HPDE6-E6E7 (cell line): Measurements from ENCODE around the gene ZNF787.

Experiments used
- DNase-seq: peaks from one replicate; pipeline ENCODE4 v3.0.0; 2011; ENCODE audit warnings: missing footprints; ENCODE audit errors: extremely low spot score

The ZNF787 gene

DNA sequence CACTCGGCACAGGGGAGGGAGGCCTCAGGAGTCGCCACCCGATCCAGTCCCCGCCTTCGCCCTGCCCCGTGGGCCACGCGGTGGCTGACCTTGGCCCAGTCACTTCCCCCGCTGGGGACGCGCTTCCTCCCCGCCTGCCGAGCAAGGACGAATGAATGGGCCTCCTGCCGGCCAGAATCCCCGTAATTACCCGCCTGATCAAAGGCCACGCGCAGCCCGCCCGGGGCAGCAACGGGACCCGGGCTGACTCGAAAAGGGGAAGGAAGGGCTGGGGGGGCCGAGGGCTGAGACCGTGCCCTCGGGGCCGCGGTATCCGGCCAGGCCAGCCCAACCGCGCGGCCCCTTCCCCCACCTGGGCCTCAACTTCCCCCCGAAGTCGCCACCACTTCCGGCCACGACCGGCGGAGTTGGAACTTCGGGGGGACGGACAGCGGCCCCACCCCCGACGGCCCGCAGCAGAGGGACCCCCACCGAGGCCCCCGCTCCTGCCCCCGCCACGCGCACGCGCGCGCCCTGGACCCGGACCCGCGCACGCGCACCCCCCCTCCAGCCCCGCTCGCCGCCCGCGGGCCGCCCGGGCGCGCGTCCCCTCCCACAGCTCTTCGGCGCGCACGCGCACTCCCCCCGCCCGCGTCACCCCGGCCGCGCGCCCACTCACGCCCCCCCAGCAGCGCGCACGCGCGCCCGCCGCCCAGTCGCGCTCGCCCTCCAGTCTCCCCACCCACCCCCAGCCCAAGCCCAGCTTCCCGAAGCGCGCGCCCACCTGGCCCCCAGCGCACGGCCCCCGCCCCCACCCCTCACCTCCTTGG, 520 bp downstream of the ZNF787 start:
- peak; percentile 58 for DNase-seq

DNA sequence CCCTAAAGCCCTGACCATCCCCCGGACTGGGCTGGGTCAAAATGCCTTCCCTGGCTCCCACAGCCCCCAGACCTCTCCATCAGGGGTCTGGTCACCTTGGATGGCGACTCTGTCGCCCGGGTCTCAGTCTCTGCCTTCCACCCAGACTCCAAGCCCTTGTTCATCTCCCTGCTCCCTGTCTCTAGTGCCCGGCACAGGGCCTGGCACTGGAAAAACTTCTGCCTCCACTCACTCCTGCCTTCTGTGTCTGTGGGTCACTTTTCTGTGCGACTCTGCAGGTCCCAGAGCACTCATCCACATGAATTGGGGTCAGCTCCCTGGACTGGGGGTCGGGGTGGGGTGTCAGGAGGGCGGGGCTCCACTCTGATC, 1.1 kb downstream of the ZNF787 start:
- no peak for DNase-seq

DNA sequence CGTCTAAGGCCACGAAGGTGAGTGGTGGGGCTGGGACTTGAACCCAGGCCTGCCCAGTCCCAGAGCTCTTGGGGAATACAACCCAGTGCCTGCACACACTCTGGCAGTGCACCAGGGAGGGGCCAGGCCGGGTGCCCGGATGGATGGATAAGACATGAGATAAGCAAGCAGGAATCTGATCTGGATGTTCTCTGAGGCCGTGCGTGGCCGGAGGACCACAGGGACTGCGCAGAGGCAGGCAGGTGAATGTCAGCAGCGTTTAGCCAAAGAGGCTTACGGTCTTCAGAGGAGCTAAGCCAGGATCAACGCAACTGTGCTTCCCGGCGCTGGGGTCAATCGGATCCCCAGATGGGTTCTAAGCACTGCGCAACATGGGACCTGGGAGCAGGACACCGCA, 1.5 kb downstream of the ZNF787 start:
- DNase-seq = no peak

DNA sequence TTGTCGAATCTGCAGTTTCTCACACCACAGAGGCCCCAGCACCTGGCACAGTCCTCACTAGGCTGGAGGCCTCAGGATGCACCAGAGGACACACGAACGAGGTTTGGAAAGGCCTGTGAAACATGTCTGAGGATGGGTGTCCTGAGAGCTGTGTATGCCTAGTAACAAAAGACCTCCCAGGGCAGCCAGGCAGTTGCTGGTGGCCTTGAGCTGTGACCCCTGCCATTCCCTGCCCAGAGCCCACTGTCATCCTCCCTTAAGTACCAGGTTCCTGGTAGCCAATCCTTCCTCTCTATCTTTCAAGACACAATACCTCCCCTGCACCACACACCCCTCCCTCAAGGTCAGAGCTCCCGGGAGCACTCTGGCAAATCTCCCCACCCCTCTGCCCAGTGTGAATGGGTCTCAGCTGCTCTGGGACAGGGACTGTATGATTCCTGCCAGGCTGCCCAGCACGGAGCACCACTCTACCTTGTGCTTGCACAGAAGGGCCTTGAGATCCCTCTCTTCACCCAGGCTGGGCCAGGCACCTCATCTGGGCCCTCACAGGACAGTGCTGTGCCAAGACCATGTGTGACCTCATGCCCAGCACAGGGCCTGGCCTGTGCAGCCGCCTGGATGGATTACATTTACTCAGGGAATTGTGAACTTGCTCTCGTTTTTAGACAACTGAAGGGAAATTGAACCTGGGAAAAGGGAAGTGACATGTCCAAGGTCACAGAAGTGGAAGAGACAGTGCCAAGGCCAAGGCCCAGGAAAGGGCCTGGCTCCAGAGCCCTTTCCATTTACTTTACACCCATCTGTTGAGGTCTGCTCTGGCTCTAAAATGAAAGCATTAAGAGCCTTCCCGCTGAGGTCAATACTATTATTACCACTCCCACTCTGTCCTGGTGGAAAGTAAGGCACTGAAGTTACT, 2.2 kb downstream of the ZNF787 start:
- no peak for DNase-seq

DNA sequence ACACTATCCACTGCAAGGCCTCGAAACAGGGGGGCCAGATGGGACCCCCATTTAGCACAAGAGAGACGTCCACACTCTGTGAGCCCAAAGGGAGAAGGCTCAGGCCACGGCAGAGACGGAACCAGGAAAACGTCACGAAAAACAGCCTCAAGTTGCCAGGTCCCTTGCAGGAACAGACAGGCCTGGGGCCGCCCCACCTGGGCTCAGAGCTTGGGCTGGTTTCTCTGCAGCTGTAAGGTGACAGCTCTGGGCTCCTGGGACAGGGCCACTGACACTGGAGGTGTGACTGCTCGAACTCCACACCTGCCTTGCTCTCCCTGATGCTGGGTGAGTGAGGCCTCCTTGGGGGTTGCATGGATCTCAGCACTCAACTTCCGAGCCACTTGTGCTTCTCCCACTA, 3.2 kb downstream of the ZNF787 start:
- DNase-seq = no peak

DNA sequence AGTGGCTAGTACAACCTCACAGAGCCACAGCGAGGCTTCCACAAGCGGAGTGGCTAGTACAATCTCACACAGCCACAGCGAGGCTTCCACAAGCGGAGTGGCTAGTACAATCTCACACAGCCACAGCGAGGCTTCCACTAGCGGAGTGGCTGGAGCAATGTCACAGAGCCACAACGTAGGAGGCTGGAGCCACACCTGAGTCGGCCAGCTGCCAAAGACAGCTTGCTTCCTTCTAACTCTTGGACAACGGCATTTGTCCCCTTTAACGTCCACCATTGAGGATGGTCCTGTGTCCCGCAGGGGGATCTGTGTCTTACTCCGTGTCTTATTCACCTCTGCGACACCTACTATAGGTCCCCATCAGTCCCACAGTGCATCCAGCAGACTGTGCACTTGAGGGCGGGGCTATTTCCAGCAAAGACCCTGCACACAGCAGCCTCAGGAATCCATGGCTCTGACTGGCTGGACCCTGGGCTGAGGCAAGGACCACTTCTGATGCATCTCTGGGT, 3.7 kb downstream of the ZNF787 start:
- DNase-seq = no peak

DNA sequence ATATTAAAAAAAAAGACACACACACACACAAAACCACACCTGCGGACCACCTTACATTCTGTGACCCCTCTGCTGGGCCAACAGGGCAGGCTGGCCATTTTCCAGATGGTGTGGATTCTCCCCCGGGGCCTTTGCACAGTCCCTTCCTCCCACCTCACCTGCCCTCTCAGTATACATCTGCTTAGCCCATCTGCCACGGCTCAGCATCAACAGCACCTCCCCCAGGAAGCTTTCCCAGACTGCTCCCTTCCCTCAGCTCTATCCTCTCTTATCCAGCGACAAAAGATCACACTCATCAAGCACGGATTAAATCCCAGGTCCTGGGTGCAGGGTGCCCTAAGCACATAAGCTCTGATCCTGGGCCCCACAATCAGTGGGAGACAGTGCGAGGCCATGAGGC, 4.5 kb downstream of the ZNF787 start:
- DNase-seq = no peak

DNA sequence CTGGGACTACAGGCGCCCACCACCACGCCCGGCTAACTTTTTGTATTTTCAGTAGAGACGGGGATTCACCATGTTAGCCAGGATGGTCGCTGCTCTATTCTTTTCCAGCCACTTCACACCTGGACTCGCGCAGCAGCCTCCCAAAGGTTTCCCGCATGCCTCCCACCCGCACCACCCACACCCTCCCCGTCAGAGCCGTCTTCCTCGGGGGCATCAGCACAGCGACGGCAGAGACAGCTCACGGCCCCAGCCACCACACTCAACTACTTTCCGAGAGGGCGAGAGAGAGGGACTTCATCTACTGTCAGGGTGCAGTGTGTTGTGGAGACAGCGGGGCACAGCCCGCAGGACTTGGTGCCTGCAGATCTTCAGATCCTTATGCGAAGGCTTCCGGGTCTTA, 5.6 kb downstream of the ZNF787 start:
- DNase-seq = no peak

DNA sequence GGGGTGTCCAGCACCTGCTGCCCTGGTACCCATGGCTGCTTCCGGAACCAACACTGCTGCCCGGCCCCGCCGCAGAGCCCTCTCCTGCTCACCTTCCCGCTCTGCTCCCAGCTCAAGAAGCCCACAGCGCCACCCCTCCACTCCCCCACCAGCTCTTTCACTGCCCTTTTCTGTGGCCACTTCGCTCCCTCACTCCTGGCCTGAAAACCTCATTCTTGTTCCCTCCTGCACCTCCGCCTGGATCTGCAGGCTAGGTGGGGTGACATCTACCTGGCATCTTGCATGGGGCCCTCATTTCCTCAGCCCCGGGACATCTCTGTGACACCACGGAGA, 6.4 kb downstream of the ZNF787 start:
- no peak for DNase-seq

DNA sequence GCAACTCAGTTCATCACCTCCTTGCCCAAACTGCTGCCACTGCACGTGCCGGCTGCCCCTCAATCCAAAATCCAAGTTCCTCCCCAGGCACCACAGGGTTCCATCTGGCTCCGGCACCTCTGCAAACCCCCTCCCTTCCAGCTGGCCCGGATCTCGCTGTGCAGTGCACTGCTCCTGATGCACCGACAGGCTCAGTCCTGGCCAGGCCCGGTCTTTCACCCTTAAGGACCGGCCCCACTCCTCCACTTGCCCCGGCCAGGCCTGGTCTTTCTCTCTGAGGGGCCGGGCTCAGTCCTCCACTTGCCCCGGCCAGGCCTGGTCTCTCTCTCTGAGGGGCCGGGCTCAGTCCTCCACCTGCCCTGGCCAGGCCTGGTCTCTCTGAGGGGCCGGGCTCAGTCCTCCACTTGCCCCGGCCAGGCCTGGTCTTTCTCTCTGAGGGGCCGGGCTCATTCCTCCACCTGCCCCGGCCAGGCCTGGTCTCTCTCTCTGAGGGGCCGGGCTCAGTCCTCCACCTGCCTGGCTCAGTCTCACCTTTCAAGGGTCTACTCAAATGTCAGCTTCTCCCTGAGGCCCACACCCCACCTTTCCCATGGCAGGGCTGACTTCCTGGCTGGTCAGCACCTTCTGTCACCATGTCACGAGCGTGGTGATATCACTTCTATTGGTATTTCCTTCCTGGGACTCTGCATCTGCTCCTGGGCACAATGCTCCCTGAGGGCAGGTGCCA, 6.9 kb downstream of the ZNF787 start:
- DNase-seq = no peak

DNA sequence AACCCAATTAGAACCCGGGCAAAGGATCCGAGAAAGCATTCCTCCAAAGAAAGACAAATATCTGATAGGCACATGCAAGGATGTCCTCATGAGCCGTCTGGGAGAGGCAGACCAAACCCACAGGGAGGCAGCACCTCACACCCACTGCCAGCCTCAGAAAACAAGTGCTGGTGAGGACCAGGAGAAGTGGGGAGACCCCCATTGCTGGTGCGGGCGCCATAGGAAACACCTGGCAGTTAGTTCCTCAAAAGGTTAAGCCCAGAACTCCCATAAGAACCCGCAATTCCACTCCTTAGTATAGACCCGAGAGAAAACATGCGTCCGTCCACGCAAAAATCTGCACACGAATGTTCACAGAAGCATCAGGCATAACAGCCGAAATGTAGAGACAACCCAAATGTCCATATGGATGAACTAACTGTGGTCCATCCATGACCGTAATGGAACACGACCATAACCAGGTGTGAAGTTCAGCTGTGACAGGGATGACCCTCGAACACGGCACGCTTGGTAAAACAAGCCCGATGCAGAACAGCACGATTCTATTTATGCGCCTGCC, 7.9 kb downstream of the ZNF787 start:
- DNase-seq = no peak

DNA sequence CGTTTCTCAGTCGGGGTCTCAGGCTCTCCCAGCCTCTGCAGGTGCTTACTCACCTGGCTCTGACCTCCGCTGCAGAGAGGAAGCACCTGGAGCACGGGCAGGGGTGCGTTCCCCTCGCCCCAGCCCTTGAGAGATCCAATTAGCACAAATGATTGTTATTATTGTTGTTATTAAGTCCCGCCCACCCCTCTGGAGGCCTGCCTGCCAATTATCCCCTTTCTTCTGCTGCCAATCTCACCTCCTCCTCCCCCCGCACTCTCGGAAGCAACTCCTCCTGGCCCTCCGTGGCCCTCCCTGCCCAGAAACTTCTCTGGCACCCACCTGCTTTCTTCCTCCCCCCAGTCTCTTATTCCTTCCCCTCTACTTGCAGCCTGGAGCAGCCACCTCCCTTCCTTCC, 8.8 kb downstream of the ZNF787 start:
- DNase-seq = no peak

DNA sequence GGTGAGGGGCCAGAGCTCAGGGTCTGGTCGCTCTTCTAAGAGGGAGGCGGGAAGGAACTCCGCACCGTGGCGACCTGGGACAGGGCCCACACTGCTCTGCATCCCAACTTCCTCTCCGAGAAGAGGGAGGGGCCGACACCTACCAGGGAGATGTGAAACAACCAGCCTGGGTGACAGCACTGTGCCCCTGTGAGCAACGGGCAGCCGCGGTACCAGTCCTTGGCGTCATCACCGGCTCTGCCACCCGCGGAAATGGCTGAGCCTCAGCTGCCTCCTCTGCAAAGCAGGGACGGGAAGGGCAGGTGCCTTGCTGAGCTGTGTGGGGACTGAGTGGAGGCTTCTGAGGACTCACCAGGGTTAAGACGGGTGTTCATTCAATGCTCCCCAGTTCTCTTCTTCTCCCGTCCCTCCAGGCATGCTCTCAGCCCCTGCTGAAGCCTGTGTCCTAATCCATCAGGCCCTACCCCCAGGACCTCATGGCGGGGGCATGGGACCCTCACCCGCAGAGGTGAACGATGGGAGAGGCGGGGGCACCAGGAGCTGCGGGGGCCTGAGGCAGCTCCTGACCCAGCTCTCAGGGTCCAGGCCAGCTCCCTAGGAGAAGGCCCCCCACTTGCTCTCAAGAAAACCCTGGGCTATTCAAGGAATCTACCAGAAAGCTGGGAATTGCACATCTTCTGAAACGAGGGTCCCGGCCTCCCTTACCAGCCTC, 9.3 kb downstream of the ZNF787 start:
- DNase-seq = no peak

DNA sequence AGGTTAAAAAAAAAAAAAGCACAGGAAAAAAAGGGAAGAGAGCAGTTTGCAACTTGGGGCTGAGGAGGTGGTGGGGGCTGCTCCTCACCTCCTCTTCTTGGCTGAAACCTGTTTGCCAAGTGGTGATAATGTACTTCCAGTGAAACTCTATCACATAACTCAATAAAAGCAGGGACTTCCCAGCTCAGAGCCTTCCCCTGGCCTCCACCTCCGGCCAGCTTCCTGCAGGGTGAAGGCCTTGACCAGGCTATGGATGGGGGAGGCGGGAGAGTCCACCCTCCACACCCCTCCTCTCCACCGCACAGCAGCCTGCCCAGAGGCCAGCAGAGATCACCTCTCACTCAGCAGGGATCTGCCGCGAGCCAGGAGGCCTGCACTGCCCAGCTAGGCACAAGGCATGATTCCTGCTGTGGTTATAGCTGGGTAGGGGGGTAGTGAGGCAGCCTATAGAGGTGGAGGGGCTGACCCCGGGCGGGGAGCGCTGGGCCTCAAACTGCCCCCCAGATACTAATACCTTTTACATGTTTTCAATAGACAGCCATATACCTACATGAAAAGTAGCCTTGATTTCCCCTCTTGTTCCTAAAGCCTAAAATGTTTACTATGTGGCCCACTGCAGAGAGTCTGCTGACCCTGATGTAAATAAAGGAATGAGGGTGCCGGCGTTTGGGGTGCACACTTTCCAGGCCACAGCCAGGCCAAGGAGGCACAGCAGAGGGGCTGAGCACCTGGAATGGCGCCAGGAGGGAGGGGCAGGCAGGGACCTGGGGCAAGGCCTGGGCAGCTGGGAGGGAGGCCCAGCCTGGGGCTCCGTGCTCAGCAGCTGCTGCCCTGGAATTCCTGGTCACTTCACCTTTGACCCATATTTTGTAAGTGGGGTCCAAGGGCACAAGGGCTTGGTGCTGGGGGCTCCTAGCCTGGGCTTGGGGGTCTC, 10.3 kb downstream of the ZNF787 start:
- no peak for DNase-seq

DNA sequence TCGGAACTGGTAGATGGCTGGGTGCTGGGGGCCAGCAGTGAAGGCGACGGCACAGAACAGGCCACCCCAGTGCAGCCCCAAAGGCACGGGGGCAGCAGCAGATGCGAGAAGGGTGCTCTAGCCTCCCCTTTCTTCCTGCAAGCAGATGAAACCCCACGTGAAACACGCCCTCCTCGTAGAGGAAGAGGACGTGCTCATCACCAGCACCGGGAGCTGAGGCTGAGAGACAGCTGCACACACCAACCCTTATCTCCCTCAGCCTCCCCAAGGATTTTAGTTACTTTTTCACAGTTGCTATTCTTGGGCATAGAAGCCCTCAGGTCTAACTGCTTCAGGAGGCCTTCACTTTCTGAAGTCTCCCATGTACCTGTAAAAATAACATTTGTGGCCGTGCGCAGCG, 11.9 kb downstream of the ZNF787 start:
- DNase-seq = no peak

DNA sequence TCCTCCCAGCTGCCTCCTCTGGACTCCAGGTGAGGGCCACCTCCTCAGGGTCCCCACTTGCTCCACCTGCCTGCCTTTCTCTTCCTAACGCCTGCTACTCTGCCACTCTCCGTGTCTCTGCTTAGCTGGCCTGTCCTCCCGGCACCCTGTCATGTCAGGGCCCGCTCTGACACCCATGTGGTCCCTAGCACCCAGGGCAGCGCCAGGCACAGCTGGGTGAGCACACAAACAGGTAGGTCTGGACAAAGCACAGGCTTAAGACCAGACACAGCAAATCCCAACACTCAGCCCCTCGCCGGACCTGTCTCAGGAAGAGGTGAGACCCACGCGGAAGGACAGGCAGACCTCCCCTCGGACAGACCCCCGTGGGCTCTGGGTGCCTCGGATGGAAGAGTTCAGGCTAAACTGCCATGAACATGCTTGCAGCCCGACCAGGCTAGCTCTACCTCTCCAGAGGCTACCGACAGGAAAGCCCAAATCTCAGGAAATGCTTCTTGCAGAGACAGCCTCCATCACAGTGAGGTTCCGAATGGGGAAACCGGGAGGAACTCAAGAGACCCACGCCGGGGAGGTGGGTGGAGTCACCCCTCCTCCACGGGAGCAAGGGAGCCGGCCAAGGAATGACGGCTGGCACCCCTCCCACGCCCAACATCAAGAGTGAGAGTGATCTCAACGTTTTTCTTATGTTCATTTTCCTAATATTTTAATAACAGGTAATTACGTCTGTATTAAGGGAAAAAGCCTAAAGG, 12.5 kb downstream of the ZNF787 start:
- DNase-seq = no peak

DNA sequence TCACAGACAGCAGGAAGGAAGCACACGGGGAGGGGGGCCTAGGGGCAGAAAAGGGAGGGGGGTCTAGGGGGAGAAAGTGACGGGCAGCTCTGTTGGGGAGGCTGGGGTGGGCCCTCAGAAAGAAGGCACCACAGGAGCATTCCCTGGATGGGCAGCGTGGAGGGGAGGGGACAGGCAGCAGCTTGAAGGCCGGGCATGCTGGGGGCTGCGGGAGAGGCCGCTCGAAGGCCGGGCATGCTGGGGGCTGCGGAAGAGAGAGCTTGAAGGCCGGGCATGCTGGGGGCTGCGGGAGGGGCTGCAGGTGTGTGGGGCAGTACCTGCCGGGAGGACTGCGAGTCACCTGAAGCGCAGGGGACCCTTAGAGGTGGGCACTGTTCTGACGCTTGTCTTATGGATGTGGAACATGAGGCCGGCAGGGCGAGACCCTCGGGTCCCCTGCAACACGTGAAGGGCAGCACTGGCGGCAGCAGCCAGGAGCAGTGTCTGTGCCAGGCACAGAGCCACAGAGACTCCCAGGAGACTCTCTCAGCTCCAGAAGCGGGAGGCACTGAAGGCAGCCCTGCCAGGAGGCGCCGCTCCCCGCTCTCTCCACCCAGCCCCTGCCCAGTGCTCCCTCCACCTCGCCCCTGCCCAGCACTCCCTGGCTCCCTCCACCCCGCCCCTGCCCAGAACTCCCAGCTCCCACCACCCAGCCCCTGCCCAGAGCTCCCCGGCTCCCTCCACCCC, 13.3 kb downstream of the ZNF787 start:
- DNase-seq = no peak

DNA sequence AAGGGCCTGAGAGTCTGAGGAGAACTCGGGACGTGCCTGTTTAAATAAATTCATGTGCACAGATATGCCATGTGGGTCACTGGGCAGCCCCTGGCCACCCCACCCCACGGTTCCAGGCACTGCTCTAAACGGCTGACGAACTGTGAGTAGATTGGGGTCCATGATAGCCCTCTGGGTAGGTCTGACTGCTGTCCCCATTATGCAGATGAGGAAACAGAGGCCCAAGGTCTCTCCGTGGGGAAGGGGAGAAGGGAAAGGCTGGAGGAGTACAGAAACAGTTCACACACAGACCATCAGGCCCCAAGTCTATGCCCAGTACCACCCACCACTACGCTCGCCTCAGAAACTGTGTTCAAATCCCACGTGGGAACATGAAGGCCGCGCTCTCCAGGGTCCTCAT, 14.1 kb downstream of the ZNF787 start:
- no peak for DNase-seq

DNA sequence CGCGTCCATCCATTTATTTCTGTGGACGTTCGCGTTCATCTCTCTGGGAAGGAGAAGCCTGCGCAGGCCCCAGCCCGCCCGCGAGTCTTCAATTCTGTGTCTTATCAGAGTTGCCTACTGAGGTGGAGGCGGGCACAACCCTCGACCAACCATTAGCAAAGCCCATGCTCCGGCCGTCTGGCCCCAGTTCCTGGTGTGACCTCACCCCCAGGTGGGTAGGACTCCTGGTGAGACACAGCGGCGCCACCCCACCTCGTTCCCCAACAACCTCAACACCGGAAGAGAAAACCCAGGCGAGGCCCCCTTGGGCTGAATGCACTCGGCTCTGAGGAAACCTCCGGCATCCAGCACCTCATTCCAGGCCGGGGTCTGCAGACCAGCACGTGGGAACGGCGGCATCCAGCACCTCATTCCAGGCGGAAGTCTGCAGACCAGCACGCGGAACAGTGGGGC, 14.7 kb downstream of the ZNF787 start:
- no peak for DNase-seq
